DND-41 (cell line): Measurements from ENCODE around the gene EPHB1.

Source experiments
- ATAC-seq: fragments of 200-7000 bp; cut with Tn5 transposase; 3 replicates; pipeline ENCODE4 v1.9.1; 2021; ENCODE audit warnings: low read depth; ENCODE audit not compliant: insufficient read depth
- DNase-seq: peaks from one replicate; pipeline ENCODE4 v3.0.0-alpha.2; 2020
- H2AFZ ChIP-seq: 2 replicates; pipeline ENCODE4 v1.6.0; 2012; ENCODE audit warnings: low read depth, low read length
- H3K27ac ChIP-seq: 2 replicates; pipeline ENCODE4 v1.5.1; 2012; ENCODE audit warnings: low read length, inconsistent platforms
- H3K27me3 ChIP-seq: fragments of 200-600 bp; sonication (generic); 2 replicates; pipeline ENCODE4 v1.6.0; 2012; ENCODE audit warnings: low read length, mild to moderate bottlenecking, inconsistent platforms; ENCODE audit not compliant: insufficient read depth, poor library complexity
- H3K36me3 ChIP-seq: 2 replicates; pipeline ENCODE4 v1.5.1; 2012; ENCODE audit warnings: low read length, inconsistent platforms; ENCODE audit not compliant: insufficient read depth
- H3K4me1 ChIP-seq: 2 replicates; pipeline ENCODE4 v1.5.1; 2012; ENCODE audit warnings: mild to moderate bottlenecking, low read length; ENCODE audit not compliant: insufficient read depth
- H3K4me2 ChIP-seq: 2 replicates; pipeline ENCODE4 v1.6.0; 2012; ENCODE audit warnings: mild to moderate bottlenecking, moderate library complexity, low read length, inconsistent platforms; ENCODE audit not compliant: insufficient read depth
- H3K4me3 ChIP-seq, 2 experiments: fragments of 200-600 bp in 1 of 2; shearing (Covaris generic) in 1 of 2; 2 replicates each; pipeline ENCODE4 v1.5.1; 2012 to 2016; ENCODE audit warnings: inconsistent platforms in 2 of 2, low read length in 2 of 2, mild to moderate bottlenecking in 2 of 2, low read depth in 1 of 2, moderate library complexity in 1 of 2
- H3K79me2 ChIP-seq: 2 replicates; pipeline ENCODE4 v1.6.0; 2012; ENCODE audit warnings: low read length, inconsistent platforms; ENCODE audit not compliant: insufficient read depth
- H3K9ac ChIP-seq: 2 replicates; pipeline ENCODE4 v1.6.0; 2012; ENCODE audit warnings: low read depth, mild to moderate bottlenecking, inconsistent platforms, low read length, moderate library complexity
- H3K9me3 ChIP-seq: 2 replicates; pipeline ENCODE4 v1.5.1; 2012; ENCODE audit warnings: low read length, moderate library complexity, mild to moderate bottlenecking, inconsistent platforms; ENCODE audit not compliant: insufficient read depth, severe bottlenecking
- H4K20me1 ChIP-seq: 2 replicates; pipeline ENCODE4 v1.6.0; 2012; ENCODE audit warnings: low read length; ENCODE audit not compliant: insufficient read depth
- EZH2 ChIP-seq: IDR thresholded peaks from 3 replicates; pipeline ENCODE4 v1.6.1; 2012; ENCODE audit warnings: borderline replicate concordance, low read depth, mild to moderate bottlenecking, moderate library complexity, low read length, inconsistent platforms; ENCODE audit not compliant: severe bottlenecking
- TF ChIP-seq, protein P1 (sequence below): IDR thresholded peaks from 2 replicates; pipeline ENCODE4 v1.5.1; 2012; ENCODE audit warnings: borderline replicate concordance, low read length, moderate library complexity, mild to moderate bottlenecking; ENCODE audit not compliant: poor library complexity, severe bottlenecking; ENCODE audit errors: extremely low read depth

Gene EPHB1

DNA sequence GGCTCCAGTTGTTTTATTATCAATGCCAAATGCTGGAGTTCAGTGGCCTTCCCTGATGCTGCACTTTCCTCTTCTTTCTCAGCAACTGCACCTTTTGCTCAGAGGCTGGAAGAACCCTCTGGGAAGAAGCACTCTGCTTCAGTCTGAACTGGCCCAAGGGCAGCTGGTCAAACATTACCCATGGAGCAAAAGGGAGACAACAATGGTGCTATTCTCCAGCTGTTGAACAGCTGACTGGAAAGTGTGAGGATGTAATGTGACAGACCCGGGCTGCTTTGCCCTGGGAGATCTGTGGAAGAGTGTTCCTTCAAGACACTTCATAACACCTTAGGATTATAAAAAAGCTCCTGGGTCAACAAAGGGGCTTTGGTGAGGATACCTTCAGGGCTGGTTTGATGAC lies 84.9 kb downstream of the EPHB1 start:
- H2AFZ ChIP-seq = no peak overlapping the region
- DNase-seq (no peak), ATAC-seq (no peak)

DNA sequence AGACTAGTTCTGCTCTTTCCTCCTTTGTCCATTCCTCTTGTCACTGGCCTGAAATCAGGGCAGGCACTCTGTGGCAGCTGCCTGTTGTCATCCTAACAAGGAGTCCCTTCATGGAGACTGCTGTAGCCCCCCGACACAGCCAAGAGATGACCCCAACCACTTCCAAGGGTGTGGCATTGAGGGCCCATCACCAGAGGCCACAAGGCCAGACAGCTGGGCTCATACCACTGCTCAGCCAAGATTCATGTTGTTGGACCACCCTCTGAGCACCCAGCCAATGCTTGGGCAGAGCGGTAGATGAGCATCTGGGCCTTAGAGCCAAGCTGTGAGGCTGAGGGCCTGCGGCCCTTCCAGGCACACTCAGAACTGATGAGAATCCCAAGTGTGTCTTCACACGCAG lies 85.4 kb downstream of the EPHB1 start:
- H3K9me3 ChIP-seq = no peaks in the 10 kb centered on the region
- H3K36me3 ChIP-seq = no peaks in the 10 kb centered on the region
- H3K27me3 ChIP-seq = no peaks in the 10 kb centered on the region
- TF ChIP-seq, protein P1, sequence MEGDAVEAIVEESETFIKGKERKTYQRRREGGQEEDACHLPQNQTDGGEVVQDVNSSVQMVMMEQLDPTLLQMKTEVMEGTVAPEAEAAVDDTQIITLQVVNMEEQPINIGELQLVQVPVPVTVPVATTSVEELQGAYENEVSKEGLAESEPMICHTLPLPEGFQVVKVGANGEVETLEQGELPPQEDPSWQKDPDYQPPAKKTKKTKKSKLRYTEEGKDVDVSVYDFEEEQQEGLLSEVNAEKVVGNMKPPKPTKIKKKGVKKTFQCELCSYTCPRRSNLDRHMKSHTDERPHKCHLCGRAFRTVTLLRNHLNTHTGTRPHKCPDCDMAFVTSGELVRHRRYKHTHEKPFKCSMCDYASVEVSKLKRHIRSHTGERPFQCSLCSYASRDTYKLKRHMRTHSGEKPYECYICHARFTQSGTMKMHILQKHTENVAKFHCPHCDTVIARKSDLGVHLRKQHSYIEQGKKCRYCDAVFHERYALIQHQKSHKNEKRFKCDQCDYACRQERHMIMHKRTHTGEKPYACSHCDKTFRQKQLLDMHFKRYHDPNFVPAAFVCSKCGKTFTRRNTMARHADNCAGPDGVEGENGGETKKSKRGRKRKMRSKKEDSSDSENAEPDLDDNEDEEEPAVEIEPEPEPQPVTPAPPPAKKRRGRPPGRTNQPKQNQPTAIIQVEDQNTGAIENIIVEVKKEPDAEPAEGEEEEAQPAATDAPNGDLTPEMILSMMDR = no peak
- TF ChIP-seq EZH2 = no peak
- ATAC-seq (no peak), DNase-seq (no peak)
- no peaks in the 10 kb centered on the region for H3K79me2 ChIP-seq
- no peak overlapping the region for H3K4me3 ChIP-seq
- H3K4me1 ChIP-seq = no peaks in the 10 kb centered on the region
- H3K4me2 ChIP-seq = no peak overlapping the region
- no peak overlapping the region for H2AFZ ChIP-seq
- H4K20me1 ChIP-seq = no peaks in the 10 kb centered on the region
- H3K9ac ChIP-seq = no peak overlapping the region
- no peak overlapping the region for H3K27ac ChIP-seq

More for the DNA sequence above, 84.9 kb downstream of the EPHB1 start:
- H4K20me1 ChIP-seq = no peaks in the 10 kb centered on the region
- no peak for TF ChIP-seq EZH2
- TF ChIP-seq, protein P1 = no peak
- H3K27ac ChIP-seq = no peak overlapping the region
- H3K4me2 ChIP-seq = no peak overlapping the region
- H3K4me3 ChIP-seq = no peak overlapping the region
- no peaks in the 10 kb centered on the region for H3K79me2 ChIP-seq
- H3K4me1 ChIP-seq = no peaks in the 10 kb centered on the region
- no peaks in the 10 kb centered on the region for H3K27me3 ChIP-seq
- no peaks in the 10 kb centered on the region for H3K9me3 ChIP-seq
- no peaks in the 10 kb centered on the region for H3K36me3 ChIP-seq
- H3K9ac ChIP-seq = no peak overlapping the region

- no peak overlapping the region for H2AFZ ChIP-seq
- ATAC-seq = no peak
- H3K9ac ChIP-seq = no peak overlapping the region
- H3K9me3 ChIP-seq = no peaks in the 10 kb centered on the region
- no peak overlapping the region for H3K27ac ChIP-seq
- H3K79me2 ChIP-seq = no peaks in the 10 kb centered on the region
- no peaks in the 10 kb centered on the region for H4K20me1 ChIP-seq
- H3K4me1 ChIP-seq = peaks cover 9% of the 10 kb centered on the region
- H3K36me3 ChIP-seq = no peaks in the 10 kb centered on the region
- no peaks in the 10 kb centered on the region for H3K27me3 ChIP-seq
- TF ChIP-seq EZH2 = no peak
- TF ChIP-seq, protein P1 = no peak
- DNase-seq = no peak
- no peak overlapping the region for H3K4me3 ChIP-seq
- no peak overlapping the region for H3K4me2 ChIP-seq
These were observed 86.2 kb downstream of the EPHB1 start for GRCh38 chr3:134881305-134881704.

GRCh38 chr3:134883697-134884385 lies 88.8 kb downstream of the EPHB1 start:
- Histone ChIP-seq H3K4me2 (no peak overlapping the region), H2AFZ (no peak overlapping the region), H3K27ac (no peak overlapping the region), H3K36me3 (no peaks in the 10 kb centered on the region), H3K4me3 (no peak overlapping the region), H4K20me1 (no peaks in the 10 kb centered on the region), H3K79me2 (no peaks in the 10 kb centered on the region), H3K27me3 (no peaks in the 10 kb centered on the region), H3K9ac (no peak overlapping the region), H3K4me1 (peaks cover 15% of the 10 kb centered on the region), H3K9me3 (no peaks in the 10 kb centered on the region)
- ATAC-seq (no peak), DNase-seq (no peak)
- TF ChIP-seq, protein P1 = no peak
- no peak for TF ChIP-seq EZH2
